ENCODE results near the gene CFAP57.

The CFAP57 gene

DNA sequence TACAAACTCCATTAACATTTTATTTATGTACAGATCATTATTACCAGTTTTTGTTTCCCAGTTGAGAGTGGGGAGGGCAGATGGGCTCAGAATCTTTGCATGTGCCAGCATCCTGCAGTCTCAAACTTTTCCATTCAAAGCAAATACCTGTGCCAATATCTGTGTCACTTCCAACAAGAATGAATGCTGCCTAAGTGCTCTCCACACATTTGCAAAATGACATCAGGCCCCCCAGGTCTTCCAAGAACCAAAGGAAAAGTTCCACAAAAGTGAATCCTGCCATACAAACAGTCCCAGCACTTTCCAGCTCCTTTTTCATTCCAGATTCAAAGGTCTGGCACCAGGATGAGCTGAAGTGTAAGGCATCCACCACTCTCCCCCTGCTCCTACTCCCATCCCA, 127.0 kb downstream of the CFAP57 start:
- DNase-seq (ENCODE audit: low read depth), result no peak

DNA sequence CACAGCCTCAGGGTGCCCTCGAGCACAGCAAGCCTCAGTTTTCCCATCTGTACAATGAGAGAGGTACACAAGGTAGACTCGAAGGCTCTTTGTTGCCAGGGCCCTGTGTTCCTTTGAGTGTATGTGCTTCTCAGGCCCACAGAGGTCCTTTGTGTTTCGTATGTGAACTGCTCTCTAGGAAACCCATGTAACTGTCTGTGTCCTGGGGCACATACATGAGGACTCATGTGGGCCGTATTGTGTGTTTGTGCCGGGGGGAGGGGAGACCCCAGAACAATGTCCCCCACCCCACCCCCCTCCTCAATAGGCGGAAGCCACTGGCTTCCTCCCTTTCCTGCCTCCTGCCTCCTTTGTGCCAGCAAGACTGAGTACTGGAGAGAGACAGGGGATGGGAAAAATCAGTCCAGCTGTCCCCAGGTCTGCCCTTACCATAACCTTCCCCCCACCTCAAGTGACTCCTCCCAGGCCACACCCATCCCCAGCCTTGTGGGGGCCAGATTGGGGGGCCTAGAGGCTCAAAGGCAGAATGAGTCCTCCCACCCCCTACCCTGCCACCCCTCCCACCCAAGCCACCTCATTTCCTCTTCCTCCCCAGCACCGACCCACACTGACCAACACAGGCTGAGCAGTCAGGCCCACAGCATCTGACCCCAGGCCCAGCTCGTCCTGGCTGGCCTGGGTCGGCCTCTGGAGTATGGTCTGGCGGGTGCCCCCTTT, 128.4 kb downstream of the CFAP57 start, which contains the start of gene TIE1:
Gene TIE1, plus strand, starts transcription at position 605 of the 717 bp plus-strand sequence. Its CDS starts 90 bp downstream, at position 695.
- DNase-seq (ENCODE audit: low read depth), result no peak

DNA sequence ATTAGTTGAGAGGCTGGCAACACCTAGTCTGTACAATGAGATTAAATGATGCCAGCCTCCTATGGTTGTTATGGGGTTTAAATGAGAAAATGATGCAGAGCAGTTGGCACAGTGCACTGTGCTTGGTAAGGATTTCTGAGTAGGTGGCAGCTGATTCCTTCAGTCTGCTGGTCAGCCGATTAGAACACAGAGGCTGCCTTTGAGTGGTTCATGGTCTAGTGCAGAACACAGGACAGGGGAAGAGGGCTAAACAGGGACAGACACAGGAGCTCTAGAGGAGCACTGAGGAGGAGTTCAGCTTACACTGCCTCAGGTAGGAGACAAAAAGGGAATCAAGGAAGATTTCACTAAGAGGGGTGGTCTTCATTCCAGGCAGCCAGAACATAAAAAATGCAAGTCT, 130.1 kb downstream of the CFAP57 start:
- DNase-seq (ENCODE audit: low read depth), result no peak

DNA sequence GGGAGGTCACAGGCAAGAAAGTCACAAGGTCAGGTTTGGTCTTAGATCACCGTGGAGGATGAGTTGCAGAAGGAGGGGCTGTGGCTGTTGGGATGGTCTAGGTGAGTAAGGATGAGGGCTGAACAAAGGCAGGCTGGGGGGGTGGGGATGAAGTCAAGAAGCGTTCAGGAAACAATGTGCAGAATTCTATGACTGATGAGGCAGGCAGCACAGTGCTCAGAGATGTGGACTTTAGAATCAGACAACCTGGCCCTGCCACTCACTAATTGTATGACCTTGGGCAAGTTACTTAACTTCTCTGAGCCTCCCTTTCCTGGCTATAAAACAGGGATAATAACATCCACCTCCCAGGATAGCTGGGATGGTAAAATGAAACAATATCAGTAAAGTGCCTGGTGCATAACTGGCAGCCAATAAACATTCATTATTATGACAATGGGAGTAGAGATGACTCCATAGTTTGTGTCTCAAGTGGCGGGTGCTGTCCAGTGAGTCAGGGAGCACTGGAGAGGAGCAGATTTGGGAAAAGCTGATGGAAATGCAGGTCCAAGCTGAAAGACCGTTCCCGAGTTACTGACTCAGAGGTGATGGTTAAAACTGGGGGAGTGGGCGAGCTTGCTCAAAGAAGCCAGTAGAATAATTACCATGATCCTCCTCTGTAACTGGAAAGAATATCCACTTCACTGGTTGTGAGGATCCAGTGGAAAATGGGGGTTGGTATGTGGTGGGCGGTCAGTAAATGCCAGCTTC, 130.8 kb downstream of the CFAP57 start:
- DNase-seq (ENCODE audit: low read depth), result no peak

DNA sequence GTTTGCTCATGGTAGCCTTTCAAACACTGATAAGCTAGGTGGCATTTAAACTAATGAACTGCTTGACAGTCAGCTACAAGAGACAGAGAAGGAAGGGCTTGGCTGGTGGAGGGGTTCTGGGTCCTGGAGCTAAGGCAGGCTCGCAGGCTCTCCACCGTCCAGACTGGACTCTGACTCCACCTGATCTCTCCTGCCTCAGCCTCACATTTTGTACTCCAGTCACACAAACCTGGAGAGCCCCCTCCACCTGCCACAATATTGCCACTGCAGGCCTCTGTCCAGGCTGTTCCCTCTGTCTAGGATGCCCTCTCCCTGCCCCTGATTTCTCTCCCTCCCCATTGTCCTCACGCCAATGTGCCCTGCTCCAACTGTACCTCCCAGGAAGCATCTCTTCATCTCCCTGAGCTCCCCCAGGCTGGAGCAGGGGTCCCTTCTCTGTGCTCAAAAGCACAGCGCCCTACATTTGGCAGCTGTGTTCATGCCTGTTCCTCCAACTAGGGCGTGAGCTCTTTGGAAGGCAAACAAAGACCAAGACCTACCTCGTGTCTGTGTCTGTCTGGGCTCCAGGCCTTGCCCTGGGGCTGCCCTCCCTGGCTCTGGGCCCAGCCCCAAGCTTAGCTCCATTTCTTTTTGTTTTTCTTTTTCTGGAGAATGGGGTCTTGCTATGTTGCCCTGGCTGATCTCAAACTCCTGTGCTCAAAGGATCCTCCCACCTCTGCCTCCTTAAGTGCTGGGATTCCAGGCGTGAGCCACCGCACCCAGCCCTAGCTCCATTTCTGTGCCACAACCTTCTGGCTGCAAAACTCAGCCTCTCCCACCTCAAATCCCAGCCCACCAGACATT, 131.6 kb downstream of the CFAP57 start:
- DNase-seq (ENCODE audit: low read depth), result no peak
